OCI-LY3 (cell line): ENCODE measurements around the gene CCDC183.

Experiments used
- CTCF ChIP-seq: fragments of 200-600, 300-600 bp; sonication (generic); IDR thresholded peaks from 2 replicates; pipeline ENCODE4 v1.5.1; 2014; ENCODE audit warnings: antibody characterized with exemption, low read length, low read depth
- EZH2phosphoT487 ChIP-seq: fragments of 200-600 bp; shearing (Covaris generic); IDR thresholded peaks from 2 replicates; pipeline ENCODE4 v1.6.1; 2018; ENCODE audit warnings: antibody characterized with exemption, mixed run types, low read depth

GRCh38 chr9:136794281-136794999 lies 1.7 kb upstream of the CCDC183 start:
- no peak for TF ChIP-seq CTCF
- no peak for TF ChIP-seq EZH2phosphoT487
